Measurements from ENCODE around the gene ULK1.

ULK1 gene

GRCh38 chr12:131894313-131894860 is at the start of gene ULK1:
Gene ULK1, plus strand, starts transcription at chr12:131894622. Its CDS starts 380 bp downstream, at chr12:131895002.
- DNase-seq: peak; percentile 90

- DNase-seq: no peak
Observed at GRCh38 chr12:131844656-131845055, 49.8 kb upstream of the ULK1 start.

DNA sequence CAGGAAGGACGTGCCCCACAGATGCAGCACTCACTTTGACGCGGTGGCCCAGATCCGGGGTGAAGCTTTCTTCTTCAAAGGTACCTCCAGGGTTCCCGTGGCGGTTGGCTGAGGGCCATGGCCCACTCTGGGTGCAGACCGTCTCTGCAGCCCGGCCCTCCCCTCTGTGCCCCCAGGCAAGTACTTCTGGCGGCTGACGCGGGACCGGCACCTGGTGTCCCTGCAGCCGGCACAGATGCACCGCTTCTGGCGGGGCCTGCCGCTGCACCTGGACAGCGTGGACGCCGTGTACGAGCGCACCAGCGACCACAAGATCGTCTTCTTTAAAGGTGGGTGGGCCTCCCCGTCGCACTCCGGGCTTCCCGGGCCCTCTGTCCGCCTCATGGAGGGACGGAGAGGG is 49.3 kb upstream of the ULK1 start:
- no peak for DNase-seq

DNA sequence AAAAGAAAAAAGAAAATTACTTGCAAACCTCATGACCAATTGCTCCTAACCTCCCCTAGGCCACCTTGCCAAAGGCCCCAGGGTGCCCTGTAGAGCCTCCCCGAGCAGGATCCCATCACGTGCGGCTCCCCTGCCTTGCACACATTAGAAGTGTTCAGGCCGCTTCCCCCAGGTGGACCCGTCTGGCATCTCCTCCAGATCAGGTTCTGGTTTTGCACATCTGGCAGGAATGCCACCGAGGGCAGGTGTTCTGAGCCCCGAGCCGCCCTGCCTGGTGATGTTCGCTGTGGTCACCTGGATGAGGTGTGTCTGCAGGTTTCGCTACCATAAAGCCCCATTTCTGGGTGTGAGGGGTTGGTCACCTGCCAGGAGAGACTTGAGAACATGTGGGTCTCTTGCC is 47.0 kb upstream of the ULK1 start:
- DNase-seq: no peak

- no peak for DNase-seq
Observed at GRCh38 chr12:131848753-131849152, 45.7 kb upstream of the ULK1 start.

GRCh38 chr12:131849700-131850553 is 44.5 kb upstream of the ULK1 start:
- DNase-seq: no peak

GRCh38 chr12:131850856-131851559 is 43.4 kb upstream of the ULK1 start:
- DNase-seq: no peak

DNA sequence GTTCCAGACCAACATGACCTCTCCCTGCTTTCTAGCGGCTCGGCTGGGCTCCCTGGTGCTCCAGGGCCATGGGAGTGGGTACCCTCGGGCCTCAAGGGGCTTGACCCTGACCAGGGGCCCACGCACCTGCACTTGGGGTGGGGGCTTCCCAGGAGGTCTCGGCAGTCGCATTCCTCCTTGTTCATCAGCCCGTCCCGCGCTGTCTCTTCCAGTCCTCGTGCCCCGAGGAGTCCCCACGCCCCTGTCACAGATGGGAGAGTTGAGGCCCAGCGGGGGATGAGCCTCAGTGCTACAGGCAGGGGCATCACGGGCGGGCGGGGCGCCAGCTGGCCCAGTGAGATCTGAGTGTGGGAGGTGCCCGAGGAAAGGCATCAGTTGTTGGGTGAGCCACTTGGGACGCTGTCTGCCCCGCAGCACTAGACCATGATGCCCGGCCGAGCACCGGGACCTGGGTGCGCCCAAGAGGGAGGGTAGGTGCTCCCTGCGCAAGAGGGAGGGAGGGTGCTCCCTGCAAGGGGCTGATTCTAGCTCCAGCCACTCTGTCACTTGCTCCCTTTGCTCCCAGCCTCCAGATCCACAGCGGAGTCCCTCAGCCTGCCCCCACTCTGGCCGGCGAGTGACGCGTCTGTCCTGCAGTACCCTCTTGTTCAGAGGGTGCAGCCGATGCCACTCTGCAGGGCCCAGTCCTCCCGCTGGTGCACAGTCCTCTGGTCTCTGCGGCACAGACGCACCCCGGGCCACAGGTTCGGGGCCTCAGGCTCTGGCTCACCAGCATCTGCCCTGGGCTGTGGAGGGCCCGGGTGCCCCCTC is 42.5 kb upstream of the ULK1 start:
- DNase-seq: no peak

DNA sequence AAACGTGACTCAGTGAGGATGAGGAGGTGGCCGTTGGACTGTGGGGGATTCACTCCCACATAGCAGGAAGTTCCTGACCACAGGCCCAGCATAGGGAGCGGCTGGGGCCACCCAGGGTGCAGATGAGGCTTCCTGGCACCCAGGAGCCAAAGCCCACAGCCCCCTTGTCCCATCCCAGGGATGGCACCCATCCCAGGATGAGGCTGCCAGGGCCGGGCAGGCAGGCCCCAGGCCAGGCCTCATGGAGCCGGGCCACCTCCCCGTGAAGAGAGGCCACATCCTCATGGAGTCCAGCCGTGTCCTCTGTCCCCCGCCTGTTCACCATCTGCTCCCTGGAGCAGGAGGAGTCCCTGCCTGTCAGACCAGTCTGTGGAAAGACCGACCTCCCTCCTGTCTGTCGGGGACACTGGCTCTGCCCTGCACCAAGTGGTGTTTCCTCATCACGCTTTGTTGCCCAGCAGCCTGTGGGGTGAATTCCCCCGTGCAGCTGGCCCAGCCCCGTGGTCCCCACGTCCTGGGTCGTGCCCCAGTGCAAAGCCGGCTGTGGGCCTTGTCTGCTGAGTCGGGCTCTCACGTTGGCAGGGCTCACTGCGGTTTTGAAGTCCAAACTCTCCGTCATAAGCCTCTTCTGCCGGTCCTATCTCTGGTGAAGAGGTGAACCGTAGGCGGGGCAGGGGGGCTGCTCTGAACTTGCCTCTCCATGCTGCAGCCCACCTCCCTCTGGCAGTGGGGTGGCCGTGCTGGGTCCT is 41.7 kb upstream of the ULK1 start:
- no peak for DNase-seq

- DNase-seq: no peak
Observed at GRCh38 chr12:131853832-131854797, 40.3 kb upstream of the ULK1 start.

- DNase-seq: no peak
Observed at GRCh38 chr12:131854861-131855476, 39.5 kb upstream of the ULK1 start.

- no peak for DNase-seq
Observed at GRCh38 chr12:131855521-131856142, 38.8 kb upstream of the ULK1 start.

DNA sequence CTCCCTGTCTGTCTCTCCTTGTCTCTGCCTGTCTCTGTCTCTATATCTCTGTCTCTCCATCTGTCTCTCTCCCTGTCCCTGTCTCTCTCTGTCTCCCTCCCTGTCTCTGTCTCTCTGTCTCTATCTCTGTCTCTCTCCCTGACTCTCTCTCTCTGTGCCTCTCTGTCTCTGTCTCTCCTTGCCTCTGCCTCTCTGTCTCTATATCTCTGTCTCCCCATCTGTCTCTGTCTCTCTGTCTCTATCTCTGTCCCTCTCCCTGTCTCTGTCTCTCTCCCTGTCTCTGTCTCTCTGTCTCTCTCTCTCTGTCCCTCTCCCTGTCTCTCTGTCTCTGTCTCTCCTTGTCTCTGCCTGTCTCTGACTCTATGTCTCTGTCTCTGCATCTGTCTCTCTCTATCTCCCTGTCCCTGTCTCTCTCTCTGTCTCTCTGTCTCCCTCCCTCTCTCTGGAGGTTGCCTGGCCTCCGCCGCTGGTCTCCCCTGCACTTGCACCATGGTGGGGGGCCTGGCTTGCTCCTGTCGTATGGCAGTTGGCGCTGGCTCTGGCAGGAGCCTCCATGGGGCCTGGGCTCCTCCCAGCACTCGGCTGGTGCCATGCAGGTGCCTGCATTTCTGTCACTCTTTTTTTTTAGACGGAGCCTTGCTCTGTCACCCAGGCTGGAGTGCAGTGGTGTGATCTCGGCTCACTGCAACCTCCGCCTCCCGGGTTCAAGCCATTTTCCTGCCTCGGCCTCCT is 37.9 kb upstream of the ULK1 start:
- no peak for DNase-seq

GRCh38 chr12:131857908-131858850 is 36.2 kb upstream of the ULK1 start:
- no peak for DNase-seq

DNA sequence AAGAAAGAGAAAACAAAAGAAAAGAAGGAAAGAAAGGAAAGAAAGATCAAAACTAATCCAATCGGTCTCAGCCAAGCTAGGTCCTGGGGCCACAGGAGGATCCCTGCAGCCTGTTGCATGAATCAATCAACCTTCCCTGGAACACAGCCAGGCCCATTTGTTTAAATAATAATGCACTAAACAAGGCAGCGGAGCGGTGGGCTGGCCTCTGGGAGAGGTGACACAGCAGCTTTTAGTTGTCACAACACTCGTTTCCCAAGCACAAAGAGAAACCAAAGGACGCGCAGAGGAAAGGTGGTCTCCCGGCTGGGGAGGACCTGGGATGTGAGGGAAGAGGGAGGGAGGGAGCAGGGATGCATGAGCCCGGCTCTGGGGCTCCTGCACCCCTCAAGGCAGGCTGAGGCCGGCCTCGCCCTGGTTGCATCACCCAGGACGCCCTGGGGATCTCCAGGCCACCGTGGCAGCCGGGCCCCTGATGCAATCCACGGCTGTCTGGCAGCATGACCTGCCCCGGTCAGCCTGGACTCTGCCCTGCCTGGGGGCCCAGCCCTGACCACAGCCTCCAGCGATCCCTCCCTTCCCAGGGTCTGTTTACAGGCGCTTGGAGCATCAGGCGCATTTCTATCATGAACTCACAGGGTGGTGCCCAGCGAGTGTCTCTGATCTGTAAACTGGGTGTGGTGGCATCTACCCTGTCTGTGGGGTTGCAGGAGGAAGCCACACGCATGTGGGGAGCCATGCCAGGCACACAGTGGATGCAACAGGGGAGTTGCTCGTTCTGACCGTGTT is 33.8 kb upstream of the ULK1 start:
- peak; percentile 71 for DNase-seq

DNA sequence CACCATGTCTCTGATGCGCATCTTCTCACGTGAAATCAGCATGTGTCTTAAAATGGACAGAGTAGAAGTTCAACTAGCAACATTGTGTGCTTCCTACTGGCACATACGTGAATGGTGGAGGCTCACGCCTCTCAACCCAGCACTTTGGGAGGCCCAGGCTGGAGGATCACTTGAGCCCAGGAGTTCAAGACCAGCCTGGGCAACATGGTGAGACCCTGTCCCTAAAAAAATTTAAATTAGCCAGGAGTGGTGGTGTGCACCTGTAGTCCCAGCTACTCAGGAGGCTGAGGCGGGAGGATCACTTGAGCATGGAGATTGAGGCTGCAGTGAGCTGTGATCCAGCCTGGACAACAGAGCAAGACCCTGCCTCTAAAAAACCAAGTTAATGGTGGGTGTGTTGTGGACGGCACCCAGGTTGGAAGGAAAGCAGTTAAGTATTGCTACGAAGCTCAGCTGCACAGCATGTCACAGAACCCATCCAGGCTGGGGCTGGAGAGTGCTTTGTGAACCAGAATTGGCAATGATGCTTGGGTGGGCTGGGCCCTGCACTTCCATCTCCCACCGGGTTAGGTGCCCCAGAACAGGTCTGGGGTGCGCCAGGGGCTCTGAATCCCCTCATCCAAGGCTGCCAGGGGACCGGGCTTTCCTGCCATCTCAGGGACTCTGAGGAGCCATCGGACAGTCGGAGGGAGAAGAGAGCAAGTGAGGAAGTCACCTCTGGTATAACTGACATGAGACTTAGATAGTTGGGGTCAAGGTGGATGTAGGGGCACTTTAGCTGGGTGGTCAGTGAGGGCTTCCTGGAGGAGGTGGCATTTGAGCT is 33.0 kb upstream of the ULK1 start:
- DNase-seq: no peak

- no peak for DNase-seq
Observed at GRCh38 chr12:131862084-131862441, 32.4 kb upstream of the ULK1 start.

All from CD4-positive, alpha-beta T cell treated with Interferon gamma for 1 hour (primary cell).